Lower leg skin (tissue), 3 donors: ENCODE measurements around the gene TANK.

Experiments used
- CTCF ChIP-seq, 3 donors: fragments of 450-650 bp; IDR thresholded peaks; one replicate each; pipeline ENCODE4 v1.5.1; 2016; ENCODE audit warnings: antibody characterized with exemption in 3 of 3, mild to moderate bottlenecking in 3 of 3, moderate library complexity in 2 of 3
- POLR2A ChIP-seq, 2 donors: fragments of 450-650 bp; IDR thresholded peaks; one replicate each; pipeline ENCODE4 v1.6.1; 2016 to 2017; ENCODE audit warnings: antibody characterized with exemption in 2 of 2, mild to moderate bottlenecking in 1 of 2, moderate library complexity in 1 of 2

- peak in 1 of 3 donors; percentile 18 for TF ChIP-seq CTCF (IDR thresholded peaks at IDR 0.05)
- peak in 1 of 2 donors; percentile 93 for TF ChIP-seq POLR2A (IDR thresholded peaks at IDR 0.05)
Measured at GRCh38 chr2:161160226-161161073, at the start of gene TANK.
